ENCODE measurements around the gene CREG2. TPM values are rescaled to one million over a fixed set of nuclear protein-coding genes. Genes with fewer than 3 reads are reported as not detected.
A peak's percentile ranks its signal among the peaks of the same experiment; 100 is the strongest.

CREG2 gene
- total RNA-seq (2021) (not detected in 2 replicates), Bru-seq, nascent RNA (percentile 6 among the genes with signal in this experiment), BruChase-seq, experiment 1, labeled RNA remaining after a 2-hour chase (percentile 6 among the genes with signal in this experiment), BruChase-seq, experiment 2, labeled RNA remaining after a 6-hour chase (percentile 2 among the genes with signal in this experiment)
- long read RNA-seq, result 0 reads

GRCh38 chr2:101387151-101387834, at the start of gene CREG2:
CREG2 (minus strand) TSS chr2:101387503; CDS start chr2:101387457, 46 bp downstream.
- peak within 1 kb of the TSS; percentile 46 for H3K4me3 ChIP-seq (ENCODE audit: low read depth, low read length, poor library complexity, severe bottlenecking)

GRCh38 chr2:101435001-101435862, 47.9 kb upstream of the CREG2 start:
- ChIA-PET CTCF (no interaction called here), POLR2A (ENCODE audit: low non-redundant PET) (no interaction called here)
- H3K4me1 ChIP-seq (ENCODE audit: insufficient read depth, low read length, poor library complexity, severe bottlenecking), result no peaks in the 10 kb centered on the region
- intact Hi-C loops (cut with micrococcal nuclease; ENCODE audit: unreplicated experiment), result no loop called here
- TF ChIP-seq CTCF (conservative IDR thresholded peaks at IDR 0.05; ENCODE audit: low read depth, low read length) (no peak), EZH2 (IDR thresholded peaks at IDR 0.05; ENCODE audit: borderline replicate concordance, low read depth, low read length, poor library complexity, severe bottlenecking) (no peak)
- H3K36me3 ChIP-seq (ENCODE audit: insufficient read depth, low read length, poor library complexity, severe bottlenecking), result no peaks in the 10 kb centered on the region
- H3K27ac ChIP-seq (ENCODE audit: low read depth, low read length, poor library complexity, severe bottlenecking), result no peak overlapping the region
- H3K4me3 ChIP-seq (ENCODE audit: low read depth, low read length, poor library complexity, severe bottlenecking), result no peak overlapping the region
- DNase-seq (ENCODE audit: low spot score), result no peak
- no TSS peak for BruUV-seq (replicated peaks)
- H3K9me3 ChIP-seq (ENCODE audit: low read depth, low read length, poor library complexity, severe bottlenecking), result no peaks in the 10 kb centered on the region
- H3K27me3 ChIP-seq (replicated peaks; ENCODE audit: insufficient read depth, low read depth, low read length, poor library complexity), result no peaks in the 10 kb centered on the region

More at GRCh38 chr2:101387151-101387834, at the start of gene CREG2:
- H3K9me3 ChIP-seq (ENCODE audit: low read depth, low read length, poor library complexity, severe bottlenecking), result no peaks in the 10 kb centered on the region
- H3K27ac ChIP-seq (ENCODE audit: low read depth, low read length, poor library complexity, severe bottlenecking), result no peak within 1 kb of the TSS
- ChIA-PET CTCF (interaction anchor here (0.6 to 1.0 kb wide), 3 partner anchors 45 to 626 kb away, joined by 3 to 13 read pairs (median 9); no protein-coding TSS in a partner anchor), POLR2A (ENCODE audit: low non-redundant PET) (no interaction called here)
- DNase-seq (ENCODE audit: low spot score), result peak; percentile 60
- TF ChIP-seq EZH2 (IDR thresholded peaks at IDR 0.05; ENCODE audit: borderline replicate concordance, low read depth, low read length, poor library complexity, severe bottlenecking) (peak; percentile 57), CTCF (conservative IDR thresholded peaks at IDR 0.05; ENCODE audit: low read depth, low read length) (peak; percentile 54)
- no peaks in the 10 kb centered on the region for H3K36me3 ChIP-seq (ENCODE audit: insufficient read depth, low read length, poor library complexity, severe bottlenecking)
- no TSS peak for BruUV-seq (replicated peaks)
- intact Hi-C loops (cut with micrococcal nuclease; ENCODE audit: unreplicated experiment), result no loop called here
- H3K4me1 ChIP-seq (ENCODE audit: insufficient read depth, low read length, poor library complexity, severe bottlenecking), result peaks cover 5% of the 10 kb centered on the region
- peaks cover 59% of the 10 kb centered on the region for H3K27me3 ChIP-seq (replicated peaks; ENCODE audit: insufficient read depth, low read depth, low read length, poor library complexity)

GRCh38 chr2:101433465-101433864, 46.2 kb upstream of the CREG2 start:
- Histone ChIP-seq H3K36me3 (ENCODE audit: insufficient read depth, low read length, poor library complexity, severe bottlenecking) (no peaks in the 10 kb centered on the region), H3K27me3 (replicated peaks; ENCODE audit: insufficient read depth, low read depth, low read length, poor library complexity) (no peaks in the 10 kb centered on the region), H3K4me1 (ENCODE audit: insufficient read depth, low read length, poor library complexity, severe bottlenecking) (no peaks in the 10 kb centered on the region), H3K9me3 (ENCODE audit: low read depth, low read length, poor library complexity, severe bottlenecking) (no peaks in the 10 kb centered on the region), H3K4me3 (ENCODE audit: low read depth, low read length, poor library complexity, severe bottlenecking) (no peak overlapping the region), H3K27ac (ENCODE audit: low read depth, low read length, poor library complexity, severe bottlenecking) (no peak overlapping the region)
- CTCF ChIA-PET, result no interaction called here
- intact Hi-C loops (cut with micrococcal nuclease; ENCODE audit: unreplicated experiment), result no loop called here
- no peak for DNase-seq (ENCODE audit: low spot score)
- POLR2A ChIA-PET (ENCODE audit: low non-redundant PET), result no interaction called here
- no peak for TF ChIP-seq CTCF (conservative IDR thresholded peaks at IDR 0.05; ENCODE audit: low read depth, low read length)
- no peak for TF ChIP-seq EZH2 (IDR thresholded peaks at IDR 0.05; ENCODE audit: borderline replicate concordance, low read depth, low read length, poor library complexity, severe bottlenecking)
- no TSS peak for BruUV-seq (replicated peaks)

All from A673 (cell line).